SK-MEL-5 (cell line): ENCODE measurements around the gene WNT7B. TPM values are rescaled to one million over a fixed set of nuclear protein-coding genes. Genes with fewer than 3 reads are reported as not detected.

Experiments
- DNase-seq: peaks from one replicate; pipeline ENCODE4 v3.0.0-alpha.2; 2016; ENCODE audit warnings: low read depth, low spot score
- in situ Hi-C: cut with HindIII; loops from 2 replicates; pipeline ENCODE4 v1.10.0; 2016; ENCODE audit warnings: low sequenced_read_pairs, high pct_unique_total_duplicates, low pct_unique_long_range_greater_than_20kb
- total RNA-seq: library from RNA; depleted of rRNA; stranded (reverse); fragments of >200 nt; shearing (Covaris generic); gene quantifications from 2 replicates; pipeline ENCODE4 v1.2.3, GENCODE V29; 2014

WNT7B gene
- total RNA-seq, 1 experiment from 2014 or later: not detected

- in situ Hi-C loops: loop anchor here (25.0 kb wide), 2 partner anchors 137 to 312 kb away; no protein-coding TSS in a partner anchor
- no peak for DNase-seq
Measured at GRCh38 chr22:46000081-46001027, 23.4 kb upstream of the WNT7B start.

- DNase-seq: no peak
- in situ Hi-C loops: no loop called here
Measured at GRCh38 chr22:45999379-45999971, 22.5 kb upstream of the WNT7B start.

GRCh38 chr22:45998638-45999378 lies 21.8 kb upstream of the WNT7B start:
- in situ Hi-C loops: no loop called here
- no peak for DNase-seq

DNA sequence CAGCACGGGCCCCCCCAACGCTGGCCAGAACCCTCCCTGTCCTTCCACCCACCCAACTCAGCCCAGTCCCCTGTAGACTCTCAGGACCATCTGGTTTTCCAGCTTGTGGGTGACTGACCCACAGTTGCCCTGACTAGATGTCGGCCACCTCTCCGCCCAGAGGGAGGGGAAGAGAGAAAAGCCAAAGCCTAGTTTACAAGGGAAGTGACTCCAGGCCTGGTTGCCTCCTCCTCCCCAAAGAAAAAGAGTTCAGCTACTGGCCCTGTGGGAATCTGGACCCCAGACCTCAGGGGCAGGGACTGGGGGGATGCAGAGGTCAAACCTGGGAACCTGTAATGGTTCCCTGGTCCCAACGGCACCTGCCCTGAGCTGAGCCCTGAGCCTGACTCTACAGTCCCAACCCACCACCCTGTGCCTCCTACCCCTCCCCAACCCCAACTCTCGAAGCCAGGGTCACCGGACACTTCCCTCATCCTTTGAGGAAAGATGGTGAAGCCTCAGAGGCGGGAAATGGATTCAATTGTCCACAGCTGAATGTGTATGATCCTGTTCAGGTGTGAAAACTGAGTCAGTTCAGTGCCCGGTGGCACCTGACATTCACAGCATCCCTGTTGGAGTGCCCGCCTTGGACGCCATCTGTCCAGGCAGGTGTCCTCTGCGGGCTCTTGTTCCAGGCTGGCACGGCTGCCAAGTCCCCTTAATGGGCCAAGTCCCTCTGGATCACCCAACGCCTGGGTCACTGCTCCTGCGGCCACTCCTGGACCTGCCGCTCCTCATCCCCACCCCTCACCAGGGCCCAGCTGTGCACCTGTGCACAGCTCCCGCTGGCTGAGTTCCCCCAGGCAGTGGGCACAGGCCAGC lies 21.0 kb upstream of the WNT7B start:
- DNase-seq: no peak
- in situ Hi-C loops: no loop called here

DNA sequence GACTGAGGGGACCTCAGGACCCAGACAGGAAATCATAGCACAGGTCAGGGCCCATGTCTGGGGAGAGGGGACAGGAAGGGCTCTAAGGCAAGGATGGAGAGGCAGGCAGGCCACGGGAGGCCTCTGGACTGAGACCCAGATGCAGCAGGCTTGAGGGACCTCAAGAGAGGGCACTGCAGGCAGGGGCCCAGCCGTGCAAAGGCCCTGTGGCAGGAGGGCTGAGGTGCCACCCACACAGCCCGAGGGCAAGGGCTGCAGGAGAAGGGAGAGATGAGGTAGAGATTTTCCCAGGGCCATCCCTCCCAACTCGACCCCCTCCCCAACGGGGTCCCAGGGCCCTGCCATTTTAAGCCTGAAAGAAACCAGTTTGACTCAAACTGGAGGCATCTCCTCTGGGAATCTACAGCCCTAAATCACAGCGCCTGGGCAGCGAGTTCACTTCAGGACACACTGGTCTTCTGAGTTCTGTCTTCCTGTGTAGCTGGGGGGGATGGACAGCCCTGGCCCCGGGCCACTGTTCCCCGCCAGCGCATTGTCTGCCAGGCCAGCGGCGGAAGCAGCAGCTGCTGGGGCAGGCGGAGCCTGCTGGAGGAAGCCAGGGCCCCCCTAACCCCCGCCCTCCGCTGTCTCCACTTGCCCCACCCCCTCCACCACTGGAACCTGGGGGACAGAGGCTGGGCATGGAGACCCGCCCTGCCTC lies 20.3 kb upstream of the WNT7B start:
- peak; percentile 30 for DNase-seq
- in situ Hi-C loops: no loop called here

DNA sequence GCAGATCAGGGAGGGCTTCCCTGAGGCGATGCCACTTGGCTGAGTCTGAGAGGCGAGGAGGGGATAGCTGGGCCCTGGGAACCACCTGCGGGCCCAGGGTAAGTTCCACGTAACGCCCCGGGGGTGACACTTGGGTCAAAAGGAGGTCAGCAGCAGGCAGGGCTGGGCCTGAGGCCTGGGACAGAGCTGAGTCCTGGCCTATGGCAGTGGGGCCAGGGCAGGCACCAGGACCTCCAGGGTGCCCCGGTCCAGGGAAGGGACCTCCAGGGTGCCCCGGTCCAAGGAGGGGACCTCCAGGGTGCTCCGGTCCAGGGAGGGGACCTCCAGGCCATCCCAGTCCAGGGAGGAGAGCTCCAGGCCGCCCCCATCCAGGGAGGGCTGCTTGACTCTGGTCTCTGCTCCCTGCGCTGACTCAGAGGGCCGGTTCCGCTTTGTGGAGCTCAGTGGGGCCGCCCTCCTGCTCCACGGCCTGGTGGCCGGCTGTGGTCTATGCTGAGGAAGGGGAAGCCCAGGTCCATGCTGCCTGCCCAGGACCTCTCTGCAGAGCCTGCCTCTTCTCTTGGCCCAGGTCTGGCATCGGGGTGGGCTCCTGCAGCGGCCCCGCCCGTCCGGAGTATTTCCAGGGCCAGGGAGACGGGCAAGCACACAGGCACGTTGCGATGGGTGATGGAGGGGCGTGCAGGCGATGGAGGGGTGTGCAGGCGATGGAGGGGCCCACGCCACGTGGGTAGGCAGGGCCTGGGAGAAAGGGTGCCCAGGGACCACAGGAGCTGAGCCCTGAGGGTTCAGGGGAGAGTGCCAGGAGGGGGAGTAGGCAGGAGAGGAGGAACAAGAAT lies 19.5 kb upstream of the WNT7B start:
- in situ Hi-C loops: no loop called here
- no peak for DNase-seq

- in situ Hi-C loops: no loop called here
- no peak for DNase-seq
Measured at GRCh38 chr22:45995405-45996101, 18.6 kb upstream of the WNT7B start.

- peak; percentile 81 for DNase-seq
- in situ Hi-C loops: no loop called here
Measured at GRCh38 chr22:45994491-45995404, 17.8 kb upstream of the WNT7B start.

GRCh38 chr22:45993841-45994240 lies 16.9 kb upstream of the WNT7B start:
- in situ Hi-C loops: no loop called here
- DNase-seq: no peak

DNA sequence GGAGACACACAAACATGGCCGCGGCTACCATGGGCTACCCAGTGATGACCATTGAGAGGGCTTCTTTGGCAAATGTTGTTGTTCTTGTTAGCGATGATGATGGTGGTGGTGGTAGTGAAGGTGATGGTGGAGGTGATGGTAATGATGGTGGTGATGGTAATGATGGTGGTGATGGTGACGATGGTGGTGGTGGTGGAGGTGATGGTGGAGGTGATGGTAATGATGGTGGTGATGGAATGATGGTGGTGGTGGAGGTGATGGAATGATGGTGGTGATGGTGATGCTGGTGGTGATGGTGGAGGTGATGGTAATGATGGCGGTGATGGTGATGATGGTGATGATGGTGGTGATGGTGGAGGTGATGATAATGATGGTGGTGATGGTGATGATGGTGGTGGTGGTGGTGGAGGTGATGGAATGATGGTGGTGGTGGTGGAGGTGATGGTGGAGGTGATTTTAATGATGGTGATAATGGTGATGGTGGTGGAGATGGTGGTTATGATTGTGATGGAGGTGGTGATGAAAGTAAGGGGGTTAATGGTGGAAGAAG lies 16.3 kb upstream of the WNT7B start:
- DNase-seq: no peak
- in situ Hi-C loops: no loop called here

GRCh38 chr22:45992737-45993136 lies 15.8 kb upstream of the WNT7B start:
- in situ Hi-C loops: no loop called here
- DNase-seq: no peak

GRCh38 chr22:45991098-45991497 lies 14.1 kb upstream of the WNT7B start:
- in situ Hi-C loops: no loop called here
- no peak for DNase-seq

DNA sequence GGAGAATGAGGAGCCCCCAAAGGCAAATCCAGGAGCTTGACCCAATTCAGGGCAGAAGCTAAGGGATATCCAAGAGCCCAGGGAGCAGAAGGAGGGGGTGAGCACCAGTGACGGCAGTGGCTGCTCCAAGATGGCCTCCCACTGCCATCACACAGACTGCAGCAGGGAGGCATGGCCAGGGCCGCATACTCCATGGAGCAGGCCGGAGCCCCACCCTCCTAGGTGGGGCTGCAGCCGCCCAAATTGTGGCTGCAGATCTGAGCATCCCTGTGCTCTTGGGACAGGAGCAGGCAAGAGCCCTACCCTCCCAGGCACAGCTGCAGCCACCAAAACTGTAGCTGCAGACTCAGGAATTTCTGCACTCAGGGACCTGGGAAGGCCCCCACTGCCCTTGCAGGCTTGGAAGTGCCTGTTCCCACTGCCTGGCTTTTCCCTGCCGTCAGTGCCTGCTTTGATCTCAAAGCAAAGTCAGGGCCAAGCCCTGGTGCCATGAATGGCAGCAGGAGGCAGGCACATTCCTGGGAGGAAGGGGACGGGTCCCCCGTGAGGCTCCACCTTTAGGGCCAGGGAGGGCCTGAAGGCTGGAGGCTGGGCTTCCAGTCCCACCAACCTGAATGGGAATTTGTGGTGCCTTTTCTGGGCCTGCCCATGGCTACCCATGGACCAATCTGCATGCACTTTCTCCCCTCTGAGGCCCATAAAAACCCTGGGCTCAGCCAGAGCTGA lies 10.3 kb upstream of the WNT7B start:
- in situ Hi-C loops: no loop called here
- no peak for DNase-seq
